ENCODE measurements around the gene SNAP23. TPM values are rescaled to one million over a fixed set of nuclear protein-coding genes. Genes with fewer than 3 reads are reported as not detected.
"Not testable (repeated sequence)": the region's sequence is repeated elsewhere in the genome, so short reads cannot be mapped to it uniquely, and the experiment has no call there.

The SNAP23 gene
- total RNA-seq, 1 donor from 2014 or later = 60.2 TPM

GRCh38 chr15:42498212-42499068 is 3.0 kb downstream of the SNAP23 start:
- no peak for DNase-seq (ENCODE audit: low spot score)

DNA sequence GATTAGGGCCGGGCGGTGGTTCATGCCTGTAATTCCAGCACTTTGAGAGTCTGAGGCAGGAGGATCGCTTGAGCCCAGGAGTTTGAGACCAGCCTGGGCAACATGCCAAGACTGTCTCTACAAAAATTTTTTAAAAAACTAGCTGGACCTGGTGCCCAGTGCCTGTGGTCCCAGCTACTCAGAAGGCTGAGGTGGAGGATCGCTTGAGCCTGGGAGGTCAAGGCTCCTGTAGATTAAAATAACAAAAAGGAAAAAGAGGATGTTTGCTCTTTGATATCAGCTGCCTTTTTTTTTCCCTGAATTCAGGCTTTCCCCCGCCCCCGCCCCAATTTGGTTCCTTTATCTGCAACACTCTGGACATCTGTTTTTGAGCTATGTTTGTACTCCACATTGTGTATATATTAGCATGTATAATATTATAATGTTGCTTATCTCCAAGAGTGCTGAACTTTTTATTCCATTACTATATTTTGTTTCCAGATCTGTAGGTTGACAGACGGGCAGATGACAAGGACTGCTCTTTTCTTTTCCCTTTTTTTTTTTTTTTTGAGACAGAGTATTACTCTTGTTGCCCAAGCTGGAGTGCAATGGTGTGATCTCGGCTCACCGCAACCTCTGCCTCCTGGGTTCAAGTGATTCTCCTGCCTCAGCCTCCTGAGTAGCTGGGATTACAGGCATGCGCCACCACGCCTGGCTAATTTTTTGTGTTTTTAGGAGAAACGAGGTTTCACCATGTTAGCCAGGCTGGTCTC is 4.6 kb downstream of the SNAP23 start:
- no peak for DNase-seq (ENCODE audit: low spot score)

GRCh38 chr15:42502477-42502876 is 7.0 kb downstream of the SNAP23 start:
- no peak for DNase-seq (ENCODE audit: low spot score)

GRCh38 chr15:42503825-42504224 is 8.4 kb downstream of the SNAP23 start:
- DNase-seq (ENCODE audit: low spot score) = no peak

DNA sequence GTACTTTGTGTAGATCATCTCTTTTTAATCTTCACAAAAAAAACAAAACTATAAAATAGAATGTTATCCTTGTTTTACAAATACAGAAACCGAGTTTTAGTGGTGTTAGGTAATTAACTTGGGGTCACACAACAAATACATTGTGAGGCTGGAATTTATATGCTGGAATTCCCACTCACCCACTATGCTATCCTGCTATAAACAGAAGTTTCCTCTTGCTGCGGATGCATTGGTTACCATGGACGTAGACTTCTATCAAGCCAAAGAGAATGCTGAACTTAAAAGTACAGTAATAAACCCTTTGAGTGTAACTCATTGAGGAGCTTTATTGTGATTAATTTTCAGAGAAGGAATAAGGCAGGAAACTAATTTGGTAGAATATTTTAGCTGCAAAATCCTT is 9.2 kb downstream of the SNAP23 start:
- no peak for DNase-seq (ENCODE audit: low spot score)

GRCh38 chr15:42507514-42507913 is 12.1 kb downstream of the SNAP23 start:
- no peak for DNase-seq (ENCODE audit: low spot score)

GRCh38 chr15:42508263-42508690 is 12.8 kb downstream of the SNAP23 start:
- DNase-seq (ENCODE audit: low spot score) = no peak

DNA sequence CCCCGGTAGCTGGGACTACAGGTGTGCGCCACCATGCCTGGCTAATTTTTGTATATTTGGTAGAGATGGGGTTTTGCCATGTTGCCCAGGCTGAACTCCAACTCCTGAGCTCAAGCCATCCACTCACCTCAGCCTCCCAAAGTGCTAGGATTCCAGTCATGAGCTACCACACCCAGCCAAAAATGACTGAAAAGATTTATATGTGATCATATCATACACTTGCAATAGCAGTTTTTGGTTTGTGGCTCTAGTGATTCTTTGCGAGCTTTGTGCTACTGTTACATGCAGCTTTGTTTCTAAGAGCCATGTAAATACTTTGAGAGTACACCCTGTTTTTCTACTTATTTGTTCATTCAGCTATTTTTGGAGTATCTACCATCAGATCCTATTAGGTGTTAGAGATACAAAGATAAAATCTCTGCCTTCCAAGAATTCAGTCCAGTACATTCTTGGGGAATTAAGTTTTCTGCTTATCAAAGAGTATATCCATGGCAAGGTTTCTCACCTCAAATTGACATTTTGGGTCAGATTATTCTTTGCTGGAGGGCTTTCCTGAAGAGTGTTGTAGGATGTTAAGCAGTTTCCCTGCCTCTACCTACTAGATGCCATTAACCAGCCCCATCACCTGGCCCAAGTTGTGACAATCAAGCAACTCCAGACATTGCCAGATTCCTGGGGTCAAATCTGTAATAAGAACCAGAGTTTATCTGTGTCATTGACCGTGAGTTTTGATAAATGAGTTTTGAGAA is 15.0 kb downstream of the SNAP23 start:
- no peak for DNase-seq (ENCODE audit: low spot score)

DNA sequence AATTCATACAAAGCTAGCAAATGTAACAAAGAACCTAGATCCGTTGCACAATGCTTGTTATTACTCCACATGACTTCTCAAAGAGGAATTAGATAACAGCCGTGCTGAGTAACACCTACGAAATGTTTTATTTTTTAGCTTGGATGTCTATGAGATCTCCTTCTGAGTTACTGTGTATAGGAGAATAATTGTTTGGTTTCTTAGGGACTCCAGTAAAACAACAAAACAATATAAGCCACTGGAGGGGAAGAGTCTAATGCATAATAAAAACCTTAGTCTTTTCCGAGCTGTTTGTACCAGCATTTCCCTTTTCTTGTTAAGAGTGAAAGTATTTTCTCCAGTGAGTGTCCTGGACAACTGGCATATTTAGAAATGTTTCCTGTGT is 15.6 kb downstream of the SNAP23 start:
- no peak for DNase-seq (ENCODE audit: low spot score)

GRCh38 chr15:42523331-42523730 is 27.9 kb downstream of the SNAP23 start:
- DNase-seq (ENCODE audit: low spot score) = no peak

DNA sequence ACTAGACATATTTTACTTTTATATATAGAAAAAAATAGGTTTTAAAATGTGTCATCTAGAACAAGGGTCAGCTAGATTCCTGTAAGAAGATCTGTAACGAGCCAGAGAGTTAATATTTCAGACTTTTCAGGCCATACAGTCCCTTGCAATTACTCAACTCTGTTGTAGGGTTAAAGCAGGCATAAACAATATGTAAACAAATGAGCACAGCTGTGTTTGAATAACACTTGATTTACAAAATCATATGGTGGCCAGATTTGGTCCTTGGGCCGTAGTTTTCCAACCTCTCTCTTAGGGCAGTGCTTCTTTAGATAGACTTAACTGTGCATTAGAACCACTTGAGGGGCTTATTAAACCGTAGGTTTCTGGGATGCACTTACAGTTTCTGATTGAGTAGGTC is 33.5 kb downstream of the SNAP23 start:
- DNase-seq (ENCODE audit: low spot score) = no peak

- no peak for DNase-seq (ENCODE audit: low spot score)
These were observed 37.8 kb downstream of the SNAP23 start for GRCh38 chr15:42533246-42533645.

DNA sequence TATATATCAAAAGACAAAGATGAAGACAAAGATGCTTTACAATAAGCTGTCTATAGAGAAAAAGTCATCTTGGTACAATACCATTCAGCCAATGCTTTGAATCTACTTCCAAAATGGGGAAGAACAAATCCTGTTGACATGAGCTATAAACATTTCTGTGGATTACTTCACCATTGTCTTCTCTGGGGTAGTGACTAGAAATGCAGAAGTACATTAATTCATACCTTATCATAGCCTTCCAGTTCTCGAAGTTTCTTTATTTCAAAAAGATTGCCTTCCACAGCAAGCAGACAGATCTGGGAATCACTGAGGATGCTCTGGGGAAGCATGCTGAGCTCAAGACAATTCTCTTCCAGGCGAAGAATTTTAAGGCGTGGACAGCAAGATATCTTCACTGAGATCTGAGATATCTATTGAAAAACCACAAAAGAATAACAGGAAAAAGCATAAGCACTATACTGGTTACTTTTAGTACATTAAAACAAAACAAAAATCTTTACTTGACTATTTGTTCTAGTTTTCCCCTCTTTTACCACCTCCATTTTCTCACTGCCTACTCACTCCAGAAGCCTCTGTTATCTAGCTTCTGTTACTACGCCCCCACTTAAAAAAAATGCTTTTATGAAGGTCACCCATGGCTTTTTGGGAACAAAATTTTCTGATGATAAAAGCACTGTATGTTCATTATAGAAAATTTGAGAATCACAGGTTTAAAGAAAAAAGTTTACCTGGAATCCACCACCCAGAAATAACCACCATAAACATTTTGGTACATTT is 49.6 kb downstream of the SNAP23 start:
- DNase-seq (ENCODE audit: low spot score) = no peak

- no peak for DNase-seq (ENCODE audit: low spot score)
These were observed 52.4 kb downstream of the SNAP23 start for GRCh38 chr15:42547918-42548248.

DNA sequence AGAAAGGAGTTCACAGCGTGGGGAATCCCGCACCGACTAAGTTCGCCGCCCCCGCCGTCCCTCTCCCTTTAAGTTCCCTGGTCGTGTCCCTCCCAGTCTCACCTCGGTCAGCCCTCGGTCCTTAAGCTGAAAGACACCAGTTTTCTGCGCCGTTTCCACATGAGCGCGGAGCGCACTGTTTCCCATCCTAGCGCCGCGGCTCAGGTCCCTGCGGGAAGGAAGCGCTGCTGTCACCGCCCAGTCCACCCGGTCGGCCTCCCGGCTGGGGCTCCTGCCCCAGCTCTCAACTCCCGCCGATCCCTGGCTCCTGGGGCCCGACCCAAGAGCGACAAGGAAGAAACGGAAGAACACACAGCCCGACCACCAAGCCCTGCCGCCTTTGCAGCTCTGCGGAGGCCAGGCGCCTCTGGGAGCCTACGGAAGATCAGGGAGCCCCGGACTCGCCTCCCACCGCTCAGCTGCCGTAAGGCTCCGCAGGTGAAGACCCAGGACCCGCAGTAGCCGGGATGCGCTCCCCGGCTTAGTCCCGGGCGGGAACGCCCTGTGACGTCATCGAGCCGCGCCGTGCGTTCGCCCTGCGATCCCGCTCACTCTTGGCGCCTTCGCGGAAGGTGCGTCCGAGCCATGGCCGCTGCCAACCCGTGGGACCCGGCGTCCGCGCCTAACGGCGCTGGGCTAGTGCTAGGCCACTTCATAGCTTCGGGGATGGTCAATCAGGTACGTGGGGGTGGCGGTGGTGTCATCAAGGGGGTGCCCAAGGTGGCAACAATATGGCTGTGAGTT is 53.0 kb downstream of the SNAP23 start, which contains the start of the genes HAUS2 and LRRC57:
HAUS2 (plus strand) TSS at position 590 of the 783 bp plus-strand sequence; CDS start at position 625, 35 bp downstream.
LRRC57 (minus strand) TSS at position 545 of the 783 bp plus-strand sequence; CDS start at position 186, 359 bp downstream.
- peak; percentile 91 for DNase-seq (ENCODE audit: low spot score)

GRCh38 chr15:42549032-42549491 is 53.6 kb downstream of the SNAP23 start:
- DNase-seq (ENCODE audit: low spot score) = no peak

DNA sequence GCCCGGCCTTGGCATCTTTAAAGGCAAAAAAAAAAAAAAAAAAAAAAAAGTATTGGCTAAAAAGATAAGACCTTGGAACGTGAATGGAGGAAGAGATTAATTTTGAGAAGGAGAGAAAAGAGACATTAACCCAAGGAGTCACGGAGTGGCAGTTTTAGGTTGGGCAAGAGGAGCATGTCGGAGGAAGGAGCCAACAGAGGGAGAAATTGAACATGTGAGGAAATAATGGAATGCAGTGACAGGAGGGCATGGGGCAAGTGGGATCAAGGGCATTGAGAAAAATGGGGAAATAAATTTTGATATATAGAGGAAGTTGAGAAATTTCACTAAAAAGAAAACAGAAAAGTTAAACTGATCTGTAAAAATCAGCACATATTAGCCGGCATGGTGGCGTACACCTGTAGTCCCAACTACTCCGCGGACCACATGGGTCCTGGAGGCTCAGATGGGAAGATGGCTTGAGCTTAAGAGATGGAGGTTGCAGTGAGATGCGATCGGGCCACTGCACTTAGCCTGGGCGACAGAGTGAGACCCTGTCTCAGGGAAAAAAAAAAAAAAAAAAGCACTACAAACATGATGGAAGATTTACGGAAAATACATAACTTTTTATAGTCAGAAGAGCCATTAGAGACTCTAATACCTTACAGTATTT is 54.4 kb downstream of the SNAP23 start:
- no peak for DNase-seq (ENCODE audit: low spot score)

GRCh38 chr15:42553554-42553953 is 58.1 kb downstream of the SNAP23 start:
- no peak for DNase-seq (ENCODE audit: low spot score)

DNA sequence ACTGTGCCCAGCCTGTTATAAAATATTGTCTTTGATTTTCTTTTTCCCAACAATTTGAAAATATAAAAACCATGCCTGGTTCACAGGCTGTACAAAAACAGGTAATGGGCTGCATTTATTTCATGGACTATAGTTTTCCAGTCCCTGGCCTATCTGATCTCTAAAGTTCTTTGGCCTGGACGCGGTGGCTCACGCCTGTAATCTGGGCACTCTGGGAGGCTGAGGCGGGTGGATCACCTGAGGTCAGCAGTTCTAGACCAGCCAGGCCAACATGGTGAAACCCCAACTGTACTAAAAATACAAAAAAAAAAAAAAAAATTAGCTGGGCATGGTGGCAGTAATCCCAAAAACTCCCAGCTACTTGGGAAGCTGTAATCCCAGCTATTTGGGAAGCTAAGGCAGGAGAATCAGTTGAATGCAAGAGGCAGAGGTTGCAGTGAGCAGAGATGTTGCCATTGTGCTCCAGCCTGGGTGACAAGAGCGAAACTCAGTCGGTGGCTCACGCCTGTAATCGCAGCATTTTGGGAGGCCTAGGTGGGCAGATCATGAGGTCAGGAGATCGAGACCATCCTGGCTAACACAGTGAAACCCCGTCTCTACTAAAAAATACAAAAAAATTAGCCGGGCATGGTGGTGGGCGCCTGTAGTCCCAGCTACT is 61.2 kb downstream of the SNAP23 start:
- not testable (repeated sequence) for DNase-seq (ENCODE audit: low spot score)
